KMS-11 (cell line): ENCODE results near the gene SHE.
A peak's percentile ranks its signal among the peaks of the same experiment; 100 is the strongest.

Experiments
- H2AFZ ChIP-seq: fragments of 200-600 bp; sonication (generic); 2 replicates; pipeline ENCODE4 v1.6.1; 2016; ENCODE audit warnings: antibody characterized with exemption, mixed run types, low read depth
- H3K27ac ChIP-seq: fragments of 200-600 bp; sonication (generic); 2 replicates; pipeline ENCODE4 v1.6.1; 2016; ENCODE audit warnings: mild to moderate bottlenecking, mixed run types
- H3K27me3 ChIP-seq: fragments of 200-600 bp; sonication (generic); 2 replicates; pipeline ENCODE4 v1.6.1; 2017; ENCODE audit warnings: mild to moderate bottlenecking, low read depth, mixed run types, moderate library complexity; ENCODE audit not compliant: insufficient read depth
- H3K36me3 ChIP-seq: fragments of 200-600 bp; sonication (generic); 2 replicates; pipeline ENCODE4 v1.6.1; 2017; ENCODE audit warnings: mild to moderate bottlenecking, mixed run types; ENCODE audit not compliant: insufficient read depth
- H3K4me1 ChIP-seq: fragments of 200-600 bp; sonication (generic); 2 replicates; pipeline ENCODE4 v1.6.1; 2016; ENCODE audit warnings: mild to moderate bottlenecking, low read depth, mixed run types; ENCODE audit not compliant: poor library complexity, severe bottlenecking
- H3K4me2 ChIP-seq: fragments of 200-600 bp; sonication (generic); 2 replicates; pipeline ENCODE4 v1.7.0; 2016; ENCODE audit warnings: mild to moderate bottlenecking, mixed run types
- H3K4me3 ChIP-seq: fragments of 200-600 bp; sonication (generic); IDR thresholded peaks from 2 replicates; pipeline ENCODE4 v1.6.1; 2017; ENCODE audit warnings: low read depth, low read length, mixed read lengths; ENCODE audit not compliant: insufficient read depth
- H3K79me2 ChIP-seq: fragments of 200-600 bp; sonication (generic); 2 replicates; pipeline ENCODE4 v1.6.1; 2016; ENCODE audit warnings: low read depth, mixed run types; ENCODE audit not compliant: insufficient read depth
- H3K9ac ChIP-seq: fragments of 200-600 bp; sonication (generic); 2 replicates; pipeline ENCODE4 v1.6.1; 2016; ENCODE audit warnings: mild to moderate bottlenecking, mixed run types
- H4K20me1 ChIP-seq: fragments of 200-600 bp; sonication (generic); 2 replicates; pipeline ENCODE4 v1.6.1; 2016; ENCODE audit warnings: mild to moderate bottlenecking, mixed run types; ENCODE audit not compliant: insufficient read depth
- TF ChIP-seq, protein P1 (sequence below): fragments of 200-600 bp; sonication (generic); conservative IDR thresholded peaks from 2 replicates; pipeline ENCODE4 v1.6.1; 2017; ENCODE audit warnings: low read depth, mild to moderate bottlenecking, antibody characterized with exemption, low read length, moderate library complexity, mixed read lengths

Gene SHE

DNA sequence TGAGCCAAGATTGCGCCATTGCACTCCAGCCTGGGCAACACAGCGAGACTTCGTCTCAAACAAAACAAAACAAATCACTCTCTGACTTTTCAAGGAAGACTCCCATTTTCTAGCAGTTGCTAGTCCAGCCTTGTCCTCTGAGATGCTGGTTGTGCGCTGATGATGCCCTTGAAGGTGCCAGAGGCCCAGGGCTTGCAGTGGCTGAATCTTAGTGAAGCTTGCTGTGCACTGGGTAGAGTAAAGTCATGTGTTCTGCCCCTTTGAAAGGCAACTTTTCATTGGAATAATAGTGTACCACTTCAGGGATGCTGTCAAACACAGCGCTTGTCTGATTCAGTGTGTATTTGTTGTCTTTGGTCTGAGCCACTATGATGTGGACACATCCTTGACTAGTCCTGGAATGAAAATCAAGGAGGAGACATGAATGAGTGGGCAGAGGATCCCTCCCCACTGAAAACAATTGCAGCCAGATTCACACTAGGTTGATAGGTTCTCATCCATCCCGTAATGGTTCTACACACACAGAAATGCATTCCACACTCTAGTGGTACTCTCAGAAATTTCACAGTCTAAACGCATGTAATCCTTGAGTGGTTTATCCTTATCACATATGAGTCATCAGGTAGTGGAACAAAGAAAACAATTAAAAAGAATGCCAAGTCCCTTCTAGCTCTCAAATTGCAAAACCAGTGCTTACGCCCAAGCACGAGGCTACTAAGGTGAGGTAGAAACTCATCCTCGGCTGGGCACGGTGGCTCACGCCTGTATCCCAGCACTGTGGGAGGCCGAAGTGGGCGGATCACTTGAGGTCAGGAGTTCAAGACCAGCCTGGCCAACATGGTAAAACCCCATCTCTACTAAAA lies 18.0 kb downstream of the SHE start:
- H3K4me2 ChIP-seq, result no peak overlapping the region
- H3K9ac ChIP-seq, result no peak overlapping the region
- H3K27ac ChIP-seq, result no peak overlapping the region
- no peaks in the 10 kb centered on the region for H4K20me1 ChIP-seq
- H3K4me1 ChIP-seq, result peaks cover 28% of the 10 kb centered on the region
- H2AFZ ChIP-seq, result no peak overlapping the region
- H3K27me3 ChIP-seq, result no peaks in the 10 kb centered on the region
- no peaks in the 10 kb centered on the region for H3K36me3 ChIP-seq
- H3K79me2 ChIP-seq, result no peaks in the 10 kb centered on the region
- TF ChIP-seq, protein P1, sequence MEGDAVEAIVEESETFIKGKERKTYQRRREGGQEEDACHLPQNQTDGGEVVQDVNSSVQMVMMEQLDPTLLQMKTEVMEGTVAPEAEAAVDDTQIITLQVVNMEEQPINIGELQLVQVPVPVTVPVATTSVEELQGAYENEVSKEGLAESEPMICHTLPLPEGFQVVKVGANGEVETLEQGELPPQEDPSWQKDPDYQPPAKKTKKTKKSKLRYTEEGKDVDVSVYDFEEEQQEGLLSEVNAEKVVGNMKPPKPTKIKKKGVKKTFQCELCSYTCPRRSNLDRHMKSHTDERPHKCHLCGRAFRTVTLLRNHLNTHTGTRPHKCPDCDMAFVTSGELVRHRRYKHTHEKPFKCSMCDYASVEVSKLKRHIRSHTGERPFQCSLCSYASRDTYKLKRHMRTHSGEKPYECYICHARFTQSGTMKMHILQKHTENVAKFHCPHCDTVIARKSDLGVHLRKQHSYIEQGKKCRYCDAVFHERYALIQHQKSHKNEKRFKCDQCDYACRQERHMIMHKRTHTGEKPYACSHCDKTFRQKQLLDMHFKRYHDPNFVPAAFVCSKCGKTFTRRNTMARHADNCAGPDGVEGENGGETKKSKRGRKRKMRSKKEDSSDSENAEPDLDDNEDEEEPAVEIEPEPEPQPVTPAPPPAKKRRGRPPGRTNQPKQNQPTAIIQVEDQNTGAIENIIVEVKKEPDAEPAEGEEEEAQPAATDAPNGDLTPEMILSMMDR, result no peak
- H3K4me3 ChIP-seq, result no peak overlapping the region

DNA sequence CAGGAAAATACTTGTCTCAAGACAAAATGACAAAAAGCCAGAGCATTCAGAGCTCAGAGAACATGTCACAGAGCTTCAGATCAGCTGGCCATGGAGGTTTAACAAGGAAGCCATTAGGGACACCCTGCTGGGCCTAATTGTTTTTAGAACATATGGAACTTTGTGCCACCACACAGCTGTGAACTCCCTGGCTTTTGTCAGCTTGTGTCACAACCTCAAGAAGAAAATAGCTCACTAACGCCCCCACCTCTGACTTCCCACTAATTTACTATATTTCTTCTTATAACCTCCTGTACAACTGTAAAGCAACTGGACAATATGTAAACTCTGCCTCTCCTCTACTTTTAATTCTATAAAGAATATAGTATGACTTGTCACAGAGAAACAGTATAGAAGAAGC lies 21.2 kb downstream of the SHE start:
- no peaks in the 10 kb centered on the region for H4K20me1 ChIP-seq
- no peak overlapping the region for H3K4me3 ChIP-seq
- H3K79me2 ChIP-seq, result no peaks in the 10 kb centered on the region
- no peaks in the 10 kb centered on the region for H3K36me3 ChIP-seq
- TF ChIP-seq, protein P1, result no peak; the same call in none of the 2 replicates
- peak overlapping the region; percentile 5; the same call in 1 of the 2 replicates for H3K4me2 ChIP-seq
- no peak overlapping the region for H3K27ac ChIP-seq
- no peaks in the 10 kb centered on the region for H3K27me3 ChIP-seq
- H3K4me1 ChIP-seq, result peaks cover 38% of the 10 kb centered on the region
- H2AFZ ChIP-seq, result no peak overlapping the region
- no peak overlapping the region for H3K9ac ChIP-seq

GRCh38 chr1:154479764-154480421 lies 22.3 kb downstream of the SHE start:
- H3K36me3 ChIP-seq, result no peaks in the 10 kb centered on the region
- TF ChIP-seq, protein P1, result peak; percentile 100
- no peak overlapping the region for H3K27ac ChIP-seq
- no peaks in the 10 kb centered on the region for H3K27me3 ChIP-seq
- peak overlapping the region; percentile 30 for H3K4me2 ChIP-seq
- no peaks in the 10 kb centered on the region for H3K79me2 ChIP-seq
- peak overlapping the region; percentile 31 for H2AFZ ChIP-seq
- H4K20me1 ChIP-seq, result no peaks in the 10 kb centered on the region
- H3K4me1 ChIP-seq, result peaks cover 38% of the 10 kb centered on the region
- peak overlapping the region; percentile 4; the same call in 1 of the 2 replicates for H3K9ac ChIP-seq
- H3K4me3 ChIP-seq, result no peak overlapping the region

- TF ChIP-seq, protein P1, result peak; percentile 65
- no peak overlapping the region for H3K9ac ChIP-seq
- H3K27ac ChIP-seq, result no peak overlapping the region
- no peaks in the 10 kb centered on the region for H4K20me1 ChIP-seq
- no peaks in the 10 kb centered on the region for H3K79me2 ChIP-seq
- H3K27me3 ChIP-seq, result no peaks in the 10 kb centered on the region
- H2AFZ ChIP-seq, result no peak overlapping the region
- H3K36me3 ChIP-seq, result no peaks in the 10 kb centered on the region
- peaks cover 38% of the 10 kb centered on the region for H3K4me1 ChIP-seq
- no peak overlapping the region; the same call in 1 of the 2 replicates for H3K4me2 ChIP-seq
- no peak overlapping the region for H3K4me3 ChIP-seq
These were observed 23.6 kb downstream of the SHE start for GRCh38 chr1:154478639-154479038.
